DOHH2 (cell line): Measurements from ENCODE around the gene SPIRE1.

ENCODE experiments used
- H3F3A ChIP-seq: fragments of 200-600 bp; sonication (generic), shearing (Covaris generic); 2 replicates; pipeline ENCODE4 v1.6.0; 2016; ENCODE audit warnings: antibody characterized with exemption, mild to moderate bottlenecking; ENCODE audit not compliant: control insufficient read depth, insufficient read depth
- H3K27ac ChIP-seq: fragments of 200-600 bp; sonication (generic); 2 replicates; pipeline ENCODE4 v1.5.1; 2014; ENCODE audit warnings: low read depth, mild to moderate bottlenecking, low read length, moderate library complexity
- H3K27me3 ChIP-seq: fragments of 200-600 bp; sonication (generic); 2 replicates; pipeline ENCODE4 v1.6.1; 2014; ENCODE audit warnings: mild to moderate bottlenecking, low read length, mixed read lengths; ENCODE audit not compliant: control insufficient read depth
- H3K36me3 ChIP-seq: fragments of 200-600 bp; sonication (generic); 2 replicates; pipeline ENCODE4 v1.6.1; 2014; ENCODE audit warnings: mild to moderate bottlenecking, low read length, moderate library complexity, mixed read lengths; ENCODE audit not compliant: control insufficient read depth
- H3K4me1 ChIP-seq: fragments of 200-600 bp; sonication (generic); 2 replicates; pipeline ENCODE4 v1.6.1; 2014; ENCODE audit warnings: mild to moderate bottlenecking, low read length, mixed read lengths; ENCODE audit not compliant: control insufficient read depth
- H3K4me2 ChIP-seq: fragments of 200-600 bp; sonication (generic); 2 replicates; pipeline ENCODE4 v1.6.0; 2014; ENCODE audit warnings: mild to moderate bottlenecking, low read length, moderate library complexity
- H3K4me3 ChIP-seq: fragments of 200-600 bp; sonication (generic); 2 replicates; pipeline ENCODE4 v1.5.1; 2014; ENCODE audit warnings: mild to moderate bottlenecking, low read length, mixed read lengths
- H3K79me2 ChIP-seq: fragments of 200-600 bp; sonication (generic); 2 replicates; pipeline ENCODE4 v1.6.1; 2014; ENCODE audit warnings: mild to moderate bottlenecking, low read length, mixed read lengths; ENCODE audit not compliant: control insufficient read depth
- H3K9me2 ChIP-seq: fragments of 200-600 bp; sonication (generic); replicated peaks from 2 replicates; pipeline ENCODE4 v1.6.1; 2014; ENCODE audit warnings: mild to moderate bottlenecking, low read length, mixed read lengths; ENCODE audit not compliant: control insufficient read depth
- H3K9me3 ChIP-seq: fragments of 200-600 bp; sonication (generic); 2 replicates; pipeline ENCODE4 v1.6.1; 2014; ENCODE audit warnings: antibody characterized with exemption, low read length, mixed read lengths; ENCODE audit not compliant: control insufficient read depth, insufficient read depth
- H4K20me1 ChIP-seq: fragments of 200-600 bp; sonication (generic); 2 replicates; pipeline ENCODE4 v1.6.0; 2014; ENCODE audit warnings: low read depth, mild to moderate bottlenecking, antibody characterized with exemption, low read length, moderate library complexity; ENCODE audit not compliant: control insufficient read depth, insufficient read depth
- EZH2phosphoT487 ChIP-seq: fragments of 200-600 bp; sonication (generic); IDR thresholded peaks from 2 replicates; pipeline ENCODE4 v1.6.1; 2017; ENCODE audit warnings: borderline replicate concordance, mild to moderate bottlenecking, antibody characterized with exemption, low read length, moderate library complexity, mixed read lengths
- TF ChIP-seq, protein P1 (sequence below): fragments of 200-600 bp; sonication (generic); IDR thresholded peaks from one replicate; pipeline ENCODE4 v1.5.1; 2014; ENCODE audit warnings: antibody characterized with exemption, mild to moderate bottlenecking, low read depth, low read length; ENCODE audit not compliant: poor library complexity, severe bottlenecking

Gene SPIRE1

GRCh38 chr18:12456441-12456840, 201.5 kb downstream of the SPIRE1 start:
- Histone ChIP-seq H3K4me1 (no peaks in the 10 kb centered on the region), H3K4me3 (no peak overlapping the region), H3F3A (no peaks in the 10 kb centered on the region), H3K27me3 (no peaks in the 10 kb centered on the region), H3K36me3 (no peaks in the 10 kb centered on the region), H3K4me2 (no peak overlapping the region), H3K9me2 (no peaks in the 10 kb centered on the region), H3K9me3 (no peaks in the 10 kb centered on the region), H4K20me1 (no peaks in the 10 kb centered on the region), H3K27ac (no peak overlapping the region), H3K79me2 (no peaks in the 10 kb centered on the region)
- TF ChIP-seq, protein P1, sequence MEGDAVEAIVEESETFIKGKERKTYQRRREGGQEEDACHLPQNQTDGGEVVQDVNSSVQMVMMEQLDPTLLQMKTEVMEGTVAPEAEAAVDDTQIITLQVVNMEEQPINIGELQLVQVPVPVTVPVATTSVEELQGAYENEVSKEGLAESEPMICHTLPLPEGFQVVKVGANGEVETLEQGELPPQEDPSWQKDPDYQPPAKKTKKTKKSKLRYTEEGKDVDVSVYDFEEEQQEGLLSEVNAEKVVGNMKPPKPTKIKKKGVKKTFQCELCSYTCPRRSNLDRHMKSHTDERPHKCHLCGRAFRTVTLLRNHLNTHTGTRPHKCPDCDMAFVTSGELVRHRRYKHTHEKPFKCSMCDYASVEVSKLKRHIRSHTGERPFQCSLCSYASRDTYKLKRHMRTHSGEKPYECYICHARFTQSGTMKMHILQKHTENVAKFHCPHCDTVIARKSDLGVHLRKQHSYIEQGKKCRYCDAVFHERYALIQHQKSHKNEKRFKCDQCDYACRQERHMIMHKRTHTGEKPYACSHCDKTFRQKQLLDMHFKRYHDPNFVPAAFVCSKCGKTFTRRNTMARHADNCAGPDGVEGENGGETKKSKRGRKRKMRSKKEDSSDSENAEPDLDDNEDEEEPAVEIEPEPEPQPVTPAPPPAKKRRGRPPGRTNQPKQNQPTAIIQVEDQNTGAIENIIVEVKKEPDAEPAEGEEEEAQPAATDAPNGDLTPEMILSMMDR: no peak
- no peak for TF ChIP-seq EZH2phosphoT487

GRCh38 chr18:12455496-12455895, 202.4 kb downstream of the SPIRE1 start:
- Histone ChIP-seq H3K4me2 (no peak overlapping the region), H4K20me1 (no peaks in the 10 kb centered on the region), H3K27ac (no peak overlapping the region), H3K9me2 (no peaks in the 10 kb centered on the region), H3K4me3 (no peak overlapping the region), H3K36me3 (no peaks in the 10 kb centered on the region), H3K27me3 (no peaks in the 10 kb centered on the region), H3K4me1 (no peaks in the 10 kb centered on the region), H3K79me2 (no peaks in the 10 kb centered on the region), H3F3A (no peaks in the 10 kb centered on the region), H3K9me3 (no peaks in the 10 kb centered on the region)
- TF ChIP-seq, protein P1: no peak
- no peak for TF ChIP-seq EZH2phosphoT487

GRCh38 chr18:12452784-12453183, 205.1 kb downstream of the SPIRE1 start:
- Histone ChIP-seq H3K36me3 (no peaks in the 10 kb centered on the region), H3K4me2 (no peak overlapping the region), H4K20me1 (no peaks in the 10 kb centered on the region), H3K4me3 (no peak overlapping the region), H3F3A (no peaks in the 10 kb centered on the region), H3K27me3 (no peaks in the 10 kb centered on the region), H3K9me2 (no peaks in the 10 kb centered on the region), H3K27ac (no peak overlapping the region), H3K9me3 (no peaks in the 10 kb centered on the region), H3K79me2 (no peaks in the 10 kb centered on the region), H3K4me1 (no peaks in the 10 kb centered on the region)
- no peak for TF ChIP-seq EZH2phosphoT487
- TF ChIP-seq, protein P1: no peak

DNA sequence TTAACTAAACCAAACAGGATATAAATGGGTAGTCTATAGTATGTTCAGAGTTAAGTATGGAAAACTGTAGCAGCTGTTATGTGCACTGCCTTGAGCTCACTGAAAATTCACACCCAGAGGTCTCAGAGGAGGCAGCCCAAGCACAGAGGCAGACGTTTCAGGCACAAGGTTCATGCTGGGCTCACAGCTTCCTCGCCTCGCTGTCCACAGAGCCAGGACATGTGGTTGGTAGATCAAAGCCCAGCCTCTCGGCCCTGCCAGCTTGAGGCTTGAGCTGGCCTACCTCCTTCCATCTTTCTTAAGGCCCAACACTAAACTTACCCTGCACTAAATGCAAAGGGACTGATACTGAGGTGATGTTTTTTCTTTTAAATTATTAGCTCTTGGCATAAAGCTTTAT, 206.5 kb downstream of the SPIRE1 start:
- no peak overlapping the region for H3K4me3 ChIP-seq
- H3K79me2 ChIP-seq: no peaks in the 10 kb centered on the region
- no peak overlapping the region for H3K4me2 ChIP-seq
- H3K9me2 ChIP-seq: no peaks in the 10 kb centered on the region
- no peaks in the 10 kb centered on the region for H3K9me3 ChIP-seq
- no peaks in the 10 kb centered on the region for H4K20me1 ChIP-seq
- TF ChIP-seq EZH2phosphoT487: no peak
- TF ChIP-seq, protein P1: no peak
- no peaks in the 10 kb centered on the region for H3K27me3 ChIP-seq
- H3K27ac ChIP-seq: no peak overlapping the region
- no peaks in the 10 kb centered on the region for H3K4me1 ChIP-seq
- no peaks in the 10 kb centered on the region for H3F3A ChIP-seq
- H3K36me3 ChIP-seq: no peaks in the 10 kb centered on the region
